WTC11 (cell line): ENCODE results near the gene AK5. TPM values are rescaled to one million over a fixed set of nuclear protein-coding genes. Genes with fewer than 3 reads are reported as not detected.

Experiments
- ATAC-seq: fragments of 200-7000 bp; cut with Tn5 transposase; 2 replicates; pipeline ENCODE4 v1.10.0; 2021; ENCODE audit warnings: mild to moderate bottlenecking, moderate library complexity
- CTCF ChIA-PET: fragments of 300-600 bp; sonication (Branson Sonifier 250); formaldehyde crosslinking; loops from one replicate; lab custom pipeline; 2021; ENCODE audit warnings: antibody characterized with exemption; lab: Charles Lee
- POLR2A ChIA-PET: fragments of 350-600 bp; sonication (Branson Sonifier 250); formaldehyde crosslinking; loops from one replicate; lab custom pipeline; 2021; ENCODE audit warnings: antibody characterized with exemption; lab: Charles Lee
- DNase-seq: peaks from one replicate; pipeline ENCODE4 v3.0.0; 2021; ENCODE audit warnings: low spot score
- H3K27ac Mint-ChIP-seq: 2 replicates; pipeline ENCODE4 v1.8.0; 2021; ENCODE audit warnings: mixed read lengths
- H3K27me3 Mint-ChIP-seq: 2 replicates; pipeline ENCODE4 v1.8.0; 2021; ENCODE audit warnings: low read depth, mild to moderate bottlenecking, moderate library complexity, mixed read lengths
- H3K36me3 Mint-ChIP-seq: 2 replicates; pipeline ENCODE4 v1.8.0; 2021; ENCODE audit warnings: mixed read lengths
- H3K4me1 Mint-ChIP-seq: 2 replicates; pipeline ENCODE4 v1.8.0; 2022; ENCODE audit warnings: mixed read lengths
- H3K4me3 Mint-ChIP-seq: 2 replicates; pipeline ENCODE4 v1.8.0; 2021; ENCODE audit warnings: mild to moderate bottlenecking, moderate library complexity, mixed read lengths
- H3K9me3 Mint-ChIP-seq: 2 replicates; pipeline ENCODE4 v1.8.0; 2021; ENCODE audit warnings: mixed read lengths
- AR ChIP-seq: fragments of 250-450 bp; sonication (Bioruptor Pico); IDR thresholded peaks from 2 replicates; pipeline ENCODE4 v1.9.0; 2021; ENCODE audit warnings: mild to moderate bottlenecking
- CREB1 ChIP-seq: sonication (generic); formaldehyde crosslinking; IDR thresholded peaks from 2 replicates; pipeline ENCODE4 v1.8.0; 2023; ENCODE audit warnings: mild to moderate bottlenecking, missing genetic modification reagents
- CREM ChIP-seq: sonication (generic); formaldehyde crosslinking; IDR thresholded peaks from 2 replicates; pipeline ENCODE4 v1.8.1; 2022; ENCODE audit warnings: mild to moderate bottlenecking, missing genetic modification reagents, moderate library complexity
- E2F4 ChIP-seq: sonication (generic); formaldehyde crosslinking; IDR thresholded peaks from 2 replicates; pipeline ENCODE4 v1.8.1; 2022; ENCODE audit warnings: low read depth, mild to moderate bottlenecking, moderate library complexity, missing genetic modification reagents, borderline replicate concordance
- ESRRA ChIP-seq: sonication (generic); formaldehyde crosslinking; IDR thresholded peaks from 2 replicates; pipeline ENCODE4 v1.8.1; 2022; ENCODE audit warnings: mild to moderate bottlenecking, missing genetic modification reagents, borderline replicate concordance
- ETV6 ChIP-seq: sonication (generic); formaldehyde crosslinking; IDR thresholded peaks from 2 replicates; pipeline ENCODE4 v1.8.1; 2022; ENCODE audit warnings: mild to moderate bottlenecking, missing genetic modification reagents
- FOXJ3 ChIP-seq: sonication (generic); formaldehyde crosslinking; IDR thresholded peaks from 2 replicates; pipeline ENCODE4 v1.9.0; 2021; ENCODE audit warnings: missing genetic modification reagents, mild to moderate bottlenecking, borderline replicate concordance
- NFATC4 ChIP-seq: fragments of 250-450 bp; sonication (Bioruptor Pico); IDR thresholded peaks from 2 replicates; pipeline ENCODE4 v1.9.0; 2021; ENCODE audit warnings: mild to moderate bottlenecking
- NR3C1 ChIP-seq: sonication (generic); formaldehyde crosslinking; conservative IDR thresholded peaks from 2 replicates; pipeline ENCODE4 v1.8.1; 2023; ENCODE audit warnings: low read depth, mild to moderate bottlenecking, missing genetic modification reagents
- PRRX2 ChIP-seq: fragments of 250-450 bp; sonication (Bioruptor Pico); IDR thresholded peaks from 2 replicates; pipeline ENCODE4 v1.8.0; 2021; ENCODE audit warnings: mild to moderate bottlenecking
- RORB ChIP-seq: fragments of 250-450 bp; sonication (Bioruptor Pico); IDR thresholded peaks from 2 replicates; pipeline ENCODE4 v1.9.0; 2021; ENCODE audit warnings: mild to moderate bottlenecking
- TEAD4 ChIP-seq: sonication (generic); formaldehyde crosslinking; IDR thresholded peaks from 2 replicates; pipeline ENCODE4 v1.8.0; 2022; ENCODE audit warnings: mild to moderate bottlenecking, missing genetic modification reagents
- USF1 ChIP-seq: sonication (generic); formaldehyde crosslinking; IDR thresholded peaks from 2 replicates; pipeline ENCODE4 v1.8.0; 2022; ENCODE audit warnings: mild to moderate bottlenecking, missing genetic modification reagents
- USF2 ChIP-seq: sonication (generic); formaldehyde crosslinking; IDR thresholded peaks from 2 replicates; pipeline ENCODE4 v1.8.1; 2023; ENCODE audit warnings: mild to moderate bottlenecking, missing genetic modification reagents, moderate library complexity
- ZNF232 ChIP-seq: sonication (generic); formaldehyde crosslinking; IDR thresholded peaks from 2 replicates; pipeline ENCODE4 v1.8.0; 2022; ENCODE audit warnings: mild to moderate bottlenecking, missing genetic modification reagents
- ZNF317 ChIP-seq: sonication (generic); formaldehyde crosslinking; IDR thresholded peaks from 2 replicates; pipeline ENCODE4 v1.8.1; 2023; ENCODE audit warnings: low read depth, mild to moderate bottlenecking, moderate library complexity, missing genetic modification reagents, borderline replicate concordance
- ZNF425 ChIP-seq: fragments of 250-450 bp; sonication (Bioruptor Pico); conservative IDR thresholded peaks from 2 replicates; pipeline ENCODE4 v1.9.0; 2021; ENCODE audit warnings: mild to moderate bottlenecking
- total RNA-seq: library from RNA; stranded (reverse); gene quantifications from 3 replicates; pipeline ENCODE4 v1.2.3, GENCODE V29; 2021

The AK5 gene
- total RNA-seq, 1 experiment from 2014 or later, result 3.0 TPM

- no peak for DNase-seq
- POLR2A ChIA-PET, result no interaction called here
- ATAC-seq, result no peak
- Mint-ChIP-seq H3K27me3 (no peaks in the 10 kb centered on the region), H3K4me3 (no peak overlapping the region), H3K4me1 (no peaks in the 10 kb centered on the region), H3K9me3 (no peaks in the 10 kb centered on the region), H3K36me3 (no peaks in the 10 kb centered on the region)
- TF ChIP-seq RORB (CRISPR knock-in tag), result no peak
- TF ChIP-seq, all 79 proteins: peak for 0
- no peak overlapping the region for H3K27ac Mint-ChIP-seq
- CTCF ChIA-PET, result no interaction called here
These were observed 152.1 kb downstream of the AK5 start for GRCh38 chr1:77433934-77434333.

- Mint-ChIP-seq H3K27ac (no peak overlapping the region), H3K27me3 (no peaks in the 10 kb centered on the region), H3K36me3 (no peaks in the 10 kb centered on the region), H3K9me3 (peaks cover 6% of the 10 kb centered on the region; the same call in 1 of the 2 replicates), H3K4me3 (no peak overlapping the region), H3K4me1 (no peaks in the 10 kb centered on the region)
- ATAC-seq, result no peak
- ChIA-PET CTCF (no interaction called here), POLR2A (no interaction called here)
- TF ChIP-seq ZNF232 (CRISPR knock-in tag), result no peak
- TF ChIP-seq ETV6, result no peak
- no peak for TF ChIP-seq NR3C1 (CRISPR knock-in tag)
- TF ChIP-seq USF1 (CRISPR knock-in tag), result no peak
- no peak for TF ChIP-seq USF2
- TF ChIP-seq NFATC4, result no peak
- no peak for TF ChIP-seq ESRRA (CRISPR knock-in tag)
- TF ChIP-seq E2F4, result no peak
- TF ChIP-seq AR (CRISPR knock-in tag), result no peak
- TF ChIP-seq FOXJ3 (CRISPR knock-in tag), result no peak
- TF ChIP-seq ZNF425, result no peak
- no peak for TF ChIP-seq CREB1 (CRISPR knock-in tag)
- no peak for TF ChIP-seq CREM (CRISPR knock-in tag)
- no peak for TF ChIP-seq TEAD4 (CRISPR knock-in tag)
- no peak for TF ChIP-seq ZNF317 (CRISPR knock-in tag)
- no peak for TF ChIP-seq PRRX2
- DNase-seq, result no peak
These were observed 153.1 kb downstream of the AK5 start for GRCh38 chr1:77434967-77435366.
